ENCODE data around the gene UBE2QL1.

UBE2QL1 gene

DNA sequence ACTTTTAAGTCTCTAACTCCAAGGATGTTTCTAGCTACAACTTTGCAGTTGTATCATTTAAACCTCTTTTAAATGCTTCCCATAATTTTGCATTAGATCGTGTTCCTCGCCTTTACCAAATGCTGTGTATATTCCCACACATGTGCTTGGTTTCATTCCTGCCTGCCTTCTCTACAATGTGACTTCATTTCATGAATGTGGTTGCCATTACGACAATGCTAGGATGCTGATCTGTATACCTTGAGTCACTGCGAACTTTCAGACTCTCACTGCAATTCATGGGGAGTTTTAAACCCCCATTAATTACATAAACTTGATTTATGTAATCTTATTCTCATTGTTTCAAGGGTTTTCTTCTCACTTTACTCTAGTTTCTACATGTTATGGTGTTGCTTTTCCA, 50.3 kb downstream of the UBE2QL1 start:
- no peaks in the 10 kb centered on the region for H3K9me3 ChIP-seq (ENCODE audit: insufficient read depth, low read length)
- no peak overlapping the region for H3K9ac ChIP-seq (ENCODE audit: low read length)
- no peaks in the 10 kb centered on the region for H3K27me3 ChIP-seq (ENCODE audit: low read length)
- no peak overlapping the region for H2AFZ ChIP-seq (ENCODE audit: low read depth, low read length, severe bottlenecking)
- TF ChIP-seq, protein P1, sequence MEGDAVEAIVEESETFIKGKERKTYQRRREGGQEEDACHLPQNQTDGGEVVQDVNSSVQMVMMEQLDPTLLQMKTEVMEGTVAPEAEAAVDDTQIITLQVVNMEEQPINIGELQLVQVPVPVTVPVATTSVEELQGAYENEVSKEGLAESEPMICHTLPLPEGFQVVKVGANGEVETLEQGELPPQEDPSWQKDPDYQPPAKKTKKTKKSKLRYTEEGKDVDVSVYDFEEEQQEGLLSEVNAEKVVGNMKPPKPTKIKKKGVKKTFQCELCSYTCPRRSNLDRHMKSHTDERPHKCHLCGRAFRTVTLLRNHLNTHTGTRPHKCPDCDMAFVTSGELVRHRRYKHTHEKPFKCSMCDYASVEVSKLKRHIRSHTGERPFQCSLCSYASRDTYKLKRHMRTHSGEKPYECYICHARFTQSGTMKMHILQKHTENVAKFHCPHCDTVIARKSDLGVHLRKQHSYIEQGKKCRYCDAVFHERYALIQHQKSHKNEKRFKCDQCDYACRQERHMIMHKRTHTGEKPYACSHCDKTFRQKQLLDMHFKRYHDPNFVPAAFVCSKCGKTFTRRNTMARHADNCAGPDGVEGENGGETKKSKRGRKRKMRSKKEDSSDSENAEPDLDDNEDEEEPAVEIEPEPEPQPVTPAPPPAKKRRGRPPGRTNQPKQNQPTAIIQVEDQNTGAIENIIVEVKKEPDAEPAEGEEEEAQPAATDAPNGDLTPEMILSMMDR (IDR thresholded peaks at IDR 0.05; ENCODE audit: insufficient read depth, low read length, poor library complexity, severe bottlenecking): no peak
- TF ChIP-seq EZH2phosphoT487 (conservative IDR thresholded peaks at IDR 0.05; ENCODE audit: low read length): no peak
- no peak overlapping the region for H3K4me2 ChIP-seq (ENCODE audit: low read depth, low read length, poor library complexity, severe bottlenecking)
- H3K4me3 ChIP-seq (ENCODE audit: insufficient read depth, low read length, poor library complexity, severe bottlenecking): no peak overlapping the region
- H3K79me2 ChIP-seq (ENCODE audit: insufficient read depth, low read length): no peaks in the 10 kb centered on the region
- no peaks in the 10 kb centered on the region for H3K9me2 ChIP-seq (replicated peaks; ENCODE audit: insufficient read depth, low read length)
- H3K36me3 ChIP-seq (ENCODE audit: low read length): no peaks in the 10 kb centered on the region
- H3F3A ChIP-seq (ENCODE audit: insufficient read depth): no peaks in the 10 kb centered on the region
- no peaks in the 10 kb centered on the region for H4K20me1 ChIP-seq (ENCODE audit: low read depth, low read length)
- no peak overlapping the region for H3K27ac ChIP-seq (ENCODE audit: low read depth, low read length)

DNA sequence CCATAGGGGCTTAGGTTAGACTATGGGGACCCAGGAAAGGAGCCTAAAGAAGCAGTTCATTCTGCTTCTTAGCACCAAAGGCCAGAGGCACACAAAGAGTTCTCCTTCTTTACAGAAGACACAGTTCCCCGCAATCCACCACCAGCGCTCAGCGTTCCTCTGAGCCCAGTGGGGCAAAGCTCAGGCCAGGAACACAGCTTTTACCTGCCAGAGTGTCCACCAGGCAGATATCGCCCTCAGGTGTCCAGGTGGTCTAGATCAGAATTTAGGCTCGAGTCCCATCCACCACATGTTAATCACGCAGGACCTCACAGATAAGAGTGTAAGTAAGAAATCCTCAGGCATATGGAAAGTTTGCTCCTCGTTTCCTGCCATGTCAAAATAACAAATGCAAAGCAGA, 53.0 kb downstream of the UBE2QL1 start:
- H3K9ac ChIP-seq (ENCODE audit: low read length): no peak overlapping the region
- no peaks in the 10 kb centered on the region for H3K9me2 ChIP-seq (replicated peaks; ENCODE audit: insufficient read depth, low read length)
- no peak overlapping the region for H3K4me3 ChIP-seq (ENCODE audit: insufficient read depth, low read length, poor library complexity, severe bottlenecking)
- H3K27ac ChIP-seq (ENCODE audit: low read depth, low read length): no peak overlapping the region
- no peak overlapping the region for H2AFZ ChIP-seq (ENCODE audit: low read depth, low read length, severe bottlenecking)
- TF ChIP-seq EZH2phosphoT487 (conservative IDR thresholded peaks at IDR 0.05; ENCODE audit: low read length): no peak
- TF ChIP-seq, protein P1 (IDR thresholded peaks at IDR 0.05; ENCODE audit: insufficient read depth, low read length, poor library complexity, severe bottlenecking): no peak
- no peaks in the 10 kb centered on the region for H4K20me1 ChIP-seq (ENCODE audit: low read depth, low read length)
- H3K36me3 ChIP-seq (ENCODE audit: low read length): no peaks in the 10 kb centered on the region
- no peak overlapping the region for H3K4me2 ChIP-seq (ENCODE audit: low read depth, low read length, poor library complexity, severe bottlenecking)
- no peaks in the 10 kb centered on the region for H3K79me2 ChIP-seq (ENCODE audit: insufficient read depth, low read length)
- H3F3A ChIP-seq (ENCODE audit: insufficient read depth): no peaks in the 10 kb centered on the region
- no peaks in the 10 kb centered on the region for H3K9me3 ChIP-seq (ENCODE audit: insufficient read depth, low read length)
- H3K27me3 ChIP-seq (ENCODE audit: low read length): no peaks in the 10 kb centered on the region

DNA sequence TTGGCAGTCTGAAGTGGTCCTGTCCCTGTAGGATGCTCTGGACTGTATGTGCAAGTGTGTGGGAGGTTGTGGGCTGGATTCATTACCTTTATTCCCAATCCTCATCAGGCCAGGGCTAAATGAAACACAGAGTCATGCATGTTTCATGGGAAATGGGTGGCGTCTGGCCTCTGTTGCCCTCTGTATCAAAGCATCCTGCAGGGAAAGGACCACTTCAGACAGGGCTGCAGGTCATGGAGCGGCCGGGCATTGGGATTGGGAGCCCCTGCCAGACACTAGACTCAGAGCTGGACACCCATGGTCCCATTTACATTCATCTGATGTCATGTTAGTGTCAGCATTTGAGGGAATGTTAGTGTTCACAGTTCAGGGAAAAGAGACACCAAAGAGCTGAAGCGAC, 53.8 kb downstream of the UBE2QL1 start:
- H3F3A ChIP-seq (ENCODE audit: insufficient read depth): no peaks in the 10 kb centered on the region
- H3K9me3 ChIP-seq (ENCODE audit: insufficient read depth, low read length): no peaks in the 10 kb centered on the region
- no peak overlapping the region for H3K4me2 ChIP-seq (ENCODE audit: low read depth, low read length, poor library complexity, severe bottlenecking)
- H3K4me3 ChIP-seq (ENCODE audit: insufficient read depth, low read length, poor library complexity, severe bottlenecking): no peak overlapping the region
- no peaks in the 10 kb centered on the region for H3K79me2 ChIP-seq (ENCODE audit: insufficient read depth, low read length)
- no peaks in the 10 kb centered on the region for H3K36me3 ChIP-seq (ENCODE audit: low read length)
- no peak overlapping the region for H3K9ac ChIP-seq (ENCODE audit: low read length)
- no peak overlapping the region for H2AFZ ChIP-seq (ENCODE audit: low read depth, low read length, severe bottlenecking)
- H4K20me1 ChIP-seq (ENCODE audit: low read depth, low read length): no peaks in the 10 kb centered on the region
- no peak overlapping the region for H3K27ac ChIP-seq (ENCODE audit: low read depth, low read length)
- no peaks in the 10 kb centered on the region for H3K9me2 ChIP-seq (replicated peaks; ENCODE audit: insufficient read depth, low read length)
- no peak for TF ChIP-seq EZH2phosphoT487 (conservative IDR thresholded peaks at IDR 0.05; ENCODE audit: low read length)
- TF ChIP-seq, protein P1 (IDR thresholded peaks at IDR 0.05; ENCODE audit: insufficient read depth, low read length, poor library complexity, severe bottlenecking): no peak
- H3K27me3 ChIP-seq (ENCODE audit: low read length): no peaks in the 10 kb centered on the region

All from SU-DHL-6 (cell line).